ENCODE data around the gene ELOVL5.
"Not testable (repeated sequence)": the region's sequence is repeated elsewhere in the genome, so short reads cannot be mapped to it uniquely, and the experiment has no call there.

The ELOVL5 gene

DNA sequence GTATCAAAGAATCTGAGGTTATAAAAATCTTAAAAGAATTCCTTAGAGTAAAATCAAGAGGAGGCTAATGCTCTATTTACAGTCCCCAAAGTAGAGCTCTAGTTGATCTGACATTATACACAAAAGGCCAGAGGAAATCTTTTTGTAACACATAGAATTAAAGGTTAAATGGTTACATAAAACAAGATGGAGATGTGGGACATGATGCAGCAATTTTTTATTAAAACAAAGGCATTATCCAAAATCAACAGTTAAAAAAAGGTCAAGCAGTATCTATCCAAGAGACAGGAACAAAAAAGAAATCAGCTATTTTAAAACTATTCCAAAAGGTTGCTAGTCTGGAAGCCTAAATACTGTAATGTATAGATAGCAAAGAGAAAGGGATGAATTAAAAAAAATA lies 20.4 kb downstream of the ELOVL5 start:
- no peak for DNase-seq (ENCODE audit: low read depth)

- DNase-seq (ENCODE audit: low read depth), result no peak
Observed at GRCh38 chr6:53327017-53327395, 21.7 kb downstream of the ELOVL5 start.

DNA sequence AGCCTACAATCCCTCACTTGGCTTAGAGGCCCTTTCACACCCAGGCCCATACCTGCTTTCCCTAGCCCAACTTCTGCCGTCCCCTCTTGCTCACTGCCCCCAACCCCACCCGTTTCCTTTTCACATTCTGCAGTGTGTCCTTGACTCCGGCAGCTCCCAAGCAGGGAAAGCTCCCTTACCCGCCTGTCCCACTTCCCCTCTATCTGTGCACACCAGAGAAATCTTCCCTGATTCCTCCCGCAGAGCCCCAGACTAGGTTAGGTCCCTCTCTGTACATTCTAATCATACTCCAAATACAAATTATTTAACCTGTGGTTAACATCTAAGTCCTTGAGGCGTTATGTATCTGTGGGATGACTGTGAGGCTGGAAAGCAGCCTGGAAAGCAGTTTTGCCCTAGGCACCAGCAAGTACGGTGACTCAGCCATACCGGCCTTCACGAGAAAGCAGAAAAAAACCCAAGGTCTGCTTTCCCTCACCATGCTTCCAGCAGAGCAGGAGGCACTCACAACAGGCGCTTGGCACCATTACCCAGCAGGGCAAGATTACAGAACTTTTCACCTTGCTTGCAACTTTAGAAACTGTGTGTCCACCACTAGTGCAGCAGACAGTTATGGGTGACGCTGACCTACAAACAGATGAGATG lies 22.3 kb downstream of the ELOVL5 start:
- no peak for DNase-seq (ENCODE audit: low read depth)

- DNase-seq (ENCODE audit: low read depth), result no peak
Observed at GRCh38 chr6:53325785-53326184, 23.0 kb downstream of the ELOVL5 start.

GRCh38 chr6:53322188-53323029 lies 26.3 kb downstream of the ELOVL5 start:
- DNase-seq (ENCODE audit: low read depth), result no peak

- DNase-seq (ENCODE audit: low read depth), result no peak
Observed at GRCh38 chr6:53321701-53322100, 27.0 kb downstream of the ELOVL5 start.

GRCh38 chr6:53320964-53321363 lies 27.8 kb downstream of the ELOVL5 start:
- DNase-seq (ENCODE audit: low read depth), result no peak

DNA sequence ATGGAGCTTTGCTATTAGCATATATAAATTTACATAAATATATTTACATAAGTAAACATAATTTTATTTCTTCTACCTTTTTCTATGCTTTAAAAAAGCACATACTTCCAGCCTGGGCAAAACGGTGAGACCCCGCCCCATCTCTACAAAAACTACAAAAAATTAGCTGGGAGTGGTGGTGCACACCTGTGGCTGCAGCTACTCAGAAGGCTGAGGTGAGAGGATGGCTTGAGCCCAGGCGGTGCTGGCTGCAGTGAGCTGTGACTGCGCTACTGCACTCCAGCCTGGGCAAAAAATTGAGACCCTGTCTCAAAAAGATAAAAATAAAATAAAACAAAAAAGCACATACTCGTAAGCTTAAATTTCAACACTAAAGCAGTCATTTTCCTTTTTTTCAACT lies 30.3 kb downstream of the ELOVL5 start:
- no peak for DNase-seq (ENCODE audit: low read depth)

DNA sequence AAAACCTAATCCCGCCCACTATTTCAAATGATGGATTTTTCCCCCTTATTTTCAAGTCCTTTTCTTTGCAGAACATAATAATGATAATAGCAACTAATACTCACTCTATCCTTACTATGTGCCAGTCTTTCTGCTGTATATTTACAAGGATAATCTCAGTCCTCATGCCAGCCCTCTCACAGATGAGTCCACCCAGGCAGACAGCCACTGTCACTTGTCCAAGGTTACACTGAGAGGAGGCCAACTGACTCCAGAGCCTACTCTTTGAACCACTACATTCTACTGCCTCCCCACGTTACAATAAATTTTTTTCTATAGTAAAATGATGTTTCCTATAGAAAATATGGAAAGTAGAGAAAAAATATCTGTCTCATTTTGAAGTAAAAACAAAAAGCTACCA lies 30.9 kb downstream of the ELOVL5 start:
- DNase-seq (ENCODE audit: low read depth), result no peak

- DNase-seq (ENCODE audit: low read depth), result not testable (repeated sequence)
Observed at GRCh38 chr6:53317299-53317698, 31.5 kb downstream of the ELOVL5 start.

DNA sequence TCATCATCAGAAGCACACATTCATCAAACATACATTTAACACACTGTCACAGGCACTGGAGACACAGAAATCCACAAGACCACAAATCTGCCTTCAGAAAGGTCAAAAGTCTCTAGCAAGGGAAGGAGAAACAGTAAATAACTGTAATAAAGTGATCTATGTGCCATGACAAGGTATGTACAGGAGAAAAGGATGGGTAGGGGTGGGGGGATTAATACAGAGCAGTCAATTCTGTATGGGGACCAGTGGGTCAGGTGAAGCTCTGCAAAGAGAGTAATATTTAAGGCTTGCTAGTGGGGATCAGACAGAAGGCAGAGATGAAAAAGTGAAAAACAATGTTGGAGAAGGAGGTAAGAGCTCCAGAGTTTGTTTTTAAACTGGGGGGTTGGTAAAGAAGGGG lies 32.6 kb downstream of the ELOVL5 start:
- no peak for DNase-seq (ENCODE audit: low read depth)

GRCh38 chr6:53315086-53315724 lies 33.5 kb downstream of the ELOVL5 start:
- DNase-seq (ENCODE audit: low read depth), result no peak

DNA sequence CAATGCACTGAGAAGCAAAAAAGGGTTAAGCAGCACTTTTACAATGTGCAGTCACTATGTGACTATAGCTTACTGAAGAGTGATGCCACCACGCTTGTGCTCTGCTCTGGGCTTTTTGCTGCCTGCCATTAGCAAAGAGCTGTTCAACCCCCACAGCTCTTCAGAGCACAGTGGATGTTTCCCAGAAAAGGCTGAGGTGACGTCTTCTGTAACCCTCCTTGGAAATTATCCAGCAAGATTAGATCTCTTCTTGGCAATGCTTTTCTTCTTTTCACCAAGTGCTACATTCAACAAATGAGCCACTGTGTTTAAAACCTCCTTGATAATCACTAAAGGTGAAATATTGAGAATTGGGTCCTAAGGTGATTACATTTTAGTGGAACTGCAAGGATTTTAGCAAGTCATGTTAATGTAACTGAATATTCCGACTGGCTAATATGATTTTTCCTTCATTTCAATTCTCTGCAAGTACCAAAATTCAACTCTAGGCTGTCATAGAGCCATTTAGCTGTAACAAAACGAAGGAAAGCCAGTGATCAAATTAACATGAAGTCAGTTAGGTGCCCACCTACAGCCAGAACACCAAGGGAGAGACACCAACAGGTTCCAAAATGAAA lies 34.9 kb downstream of the ELOVL5 start:
- no peak for DNase-seq (ENCODE audit: low read depth)

DNA sequence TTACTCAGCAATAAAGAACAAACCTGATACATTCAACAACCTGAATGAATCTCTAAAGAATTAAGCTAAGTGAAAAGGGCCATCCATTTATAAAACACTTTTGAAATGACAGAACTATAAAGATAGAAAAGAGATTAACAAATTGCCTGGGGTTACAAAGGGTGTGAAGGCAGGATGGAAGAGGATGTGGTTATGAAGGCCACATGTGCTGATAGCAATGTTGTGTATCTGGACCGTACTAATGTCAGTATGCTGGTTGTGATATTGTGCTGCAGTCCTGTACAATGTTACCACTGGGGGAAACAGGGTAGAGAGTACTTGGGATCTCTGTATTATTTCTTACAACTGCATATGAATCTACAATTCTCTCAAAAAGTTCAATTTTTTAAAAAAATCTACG lies 36.4 kb downstream of the ELOVL5 start:
- DNase-seq (ENCODE audit: low read depth), result no peak

DNA sequence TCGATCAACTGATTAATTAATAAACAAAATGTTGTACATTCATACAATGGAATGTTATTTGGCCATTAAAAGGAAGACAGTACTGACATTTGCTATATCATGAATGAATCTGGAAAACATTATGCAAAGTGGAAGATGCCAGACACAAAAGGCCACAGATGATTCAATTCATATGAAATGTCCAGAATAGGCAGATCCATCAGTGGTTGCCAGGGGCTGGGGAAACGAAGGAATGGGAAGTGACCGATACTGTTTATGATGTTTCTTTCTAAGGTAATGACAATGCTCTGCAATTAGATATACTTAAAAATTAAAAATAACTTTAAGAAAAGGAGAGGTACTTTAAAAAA lies 37.2 kb downstream of the ELOVL5 start:
- no peak for DNase-seq (ENCODE audit: low read depth)

DNA sequence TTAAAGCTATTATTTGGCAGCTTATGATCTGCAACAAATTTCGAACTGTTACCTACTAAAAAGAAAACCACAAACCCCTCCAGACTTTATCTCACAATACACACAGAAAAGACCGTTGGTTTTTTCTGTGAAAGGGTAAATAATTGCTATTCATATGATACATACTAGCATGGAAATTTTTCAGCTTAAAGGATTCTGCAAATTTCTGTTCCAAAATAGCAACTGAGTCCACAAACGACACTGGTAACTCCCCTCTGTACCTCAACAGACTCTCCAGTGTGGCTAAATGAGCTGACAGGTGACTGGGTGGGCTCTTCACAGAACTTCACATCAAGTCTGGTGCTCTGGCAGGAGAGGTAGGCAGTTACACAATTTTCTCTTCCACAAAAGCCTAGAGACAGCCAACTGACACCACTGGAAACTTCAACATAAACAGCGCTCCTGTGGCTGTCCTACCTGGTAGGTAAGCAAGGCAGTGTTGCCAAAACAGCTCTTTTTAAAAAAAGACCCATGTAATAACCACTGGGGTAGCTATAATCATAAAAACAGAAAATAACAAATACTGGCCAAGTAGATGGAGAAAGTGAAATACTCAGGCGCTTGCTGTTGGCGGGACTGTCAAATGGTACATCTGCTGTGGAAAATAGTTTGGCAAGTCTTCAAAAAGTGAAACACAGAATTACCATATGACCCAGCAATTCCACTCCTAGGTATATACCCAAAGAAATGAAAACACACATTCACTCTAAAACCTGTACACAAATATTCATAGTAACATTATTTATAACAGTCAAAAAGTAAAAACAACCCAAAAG lies 37.8 kb downstream of the ELOVL5 start:
- no peak for DNase-seq (ENCODE audit: low read depth)

DNA sequence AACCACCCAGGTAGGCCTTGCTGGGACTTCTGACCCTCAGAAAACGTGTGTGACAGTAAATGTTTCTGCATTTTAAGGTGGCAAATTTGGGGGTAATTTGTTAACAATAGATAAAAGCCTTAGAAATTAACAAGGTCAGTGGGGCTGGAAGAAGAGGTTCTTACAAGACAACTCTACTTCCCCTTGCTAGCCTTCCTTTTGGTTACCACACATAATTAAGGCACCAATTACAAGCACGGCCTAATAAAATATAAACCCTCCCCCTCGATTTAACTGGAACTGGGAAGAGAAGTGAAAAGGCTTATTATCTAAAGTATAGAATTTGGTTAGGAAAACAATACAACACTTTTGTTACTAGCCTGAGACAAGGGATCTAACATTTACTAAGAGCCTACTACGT lies 38.8 kb downstream of the ELOVL5 start:
- DNase-seq (ENCODE audit: low read depth), result no peak

GRCh38 chr6:53309059-53309900 lies 39.5 kb downstream of the ELOVL5 start:
- DNase-seq (ENCODE audit: low read depth), result no peak

GRCh38 chr6:53306819-53307347 lies 41.9 kb downstream of the ELOVL5 start:
- DNase-seq (ENCODE audit: low read depth), result no peak

GRCh38 chr6:53306217-53306616 lies 42.5 kb downstream of the ELOVL5 start:
- DNase-seq (ENCODE audit: low read depth), result not testable (repeated sequence)

All from T follicular helper cell (primary cell).